Calu3 (cell line): ENCODE measurements around the gene HSPA6. TPM values are rescaled to one million over a fixed set of nuclear protein-coding genes. Genes with fewer than 3 reads are reported as not detected.
"Not testable (repeated sequence)": the region's sequence is repeated elsewhere in the genome, so short reads cannot be mapped to it uniquely, and the experiment has no call there.

Experiments
- BruUV-seq: library from RNA; stranded (reverse); fragments of 400-500 nt; replicated peaks from 2 replicates; lab custom pipeline; 2021; lab: Mats Ljungman, UMichigan
- CTCF ChIA-PET: fragments of 300-600 bp; sonication (Branson Sonifier 250); formaldehyde crosslinking; loops from one replicate; lab custom pipeline; 2022; ENCODE audit warnings: antibody characterized with exemption; lab: Charles Lee
- DNase-seq: peaks from one replicate; pipeline ENCODE4 v3.0.0; 2022
- H3K27ac Mint-ChIP-seq: one replicate; pipeline ENCODE4 v1.8.0; 2022; ENCODE audit warnings: mixed read lengths; ENCODE audit not compliant: unreplicated experiment
- H3K27me3 Mint-ChIP-seq: one replicate; pipeline ENCODE4 v1.8.0; 2022; ENCODE audit warnings: mixed read lengths; ENCODE audit not compliant: unreplicated experiment
- H3K36me3 Mint-ChIP-seq: one replicate; pipeline ENCODE4 v1.8.0; 2022; ENCODE audit warnings: mild to moderate bottlenecking, moderate library complexity, mixed read lengths; ENCODE audit not compliant: insufficient read depth, unreplicated experiment
- H3K4me1 Mint-ChIP-seq: one replicate; pipeline ENCODE4 v1.8.0; 2022; ENCODE audit warnings: mild to moderate bottlenecking, low read depth, mixed read lengths; ENCODE audit not compliant: unreplicated experiment
- H3K4me3 Mint-ChIP-seq: one replicate; pipeline ENCODE4 v1.8.0; 2022; ENCODE audit warnings: mild to moderate bottlenecking, low read depth, moderate library complexity, mixed read lengths; ENCODE audit not compliant: unreplicated experiment
- H3K9me3 Mint-ChIP-seq: one replicate; pipeline ENCODE4 v1.8.0; 2022; ENCODE audit warnings: low read depth, mixed read lengths; ENCODE audit not compliant: unreplicated experiment
- intact Hi-C: fragments of 100-400 bp; cut with micrococcal nuclease; formaldehyde crosslinking; loops from one replicate; pipeline ENCODE4 v1.10.0; 2022; ENCODE audit not compliant: unreplicated experiment
- total RNA-seq: library from RNA; stranded (reverse); gene quantifications from 2 replicates; pipeline ENCODE4 v1.2.3, GENCODE V29; 2022
- TF ChIP-seq, protein P1 (sequence below): fragments of 200-600 bp; IDR thresholded peaks from one replicate; pipeline ENCODE4 v1.8.0; 2022; ENCODE audit warnings: antibody characterized with exemption; ENCODE audit not compliant: unreplicated experiment

The HSPA6 gene
- total RNA-seq, 1 experiment from 2014 or later, result 1.3 TPM

DNA sequence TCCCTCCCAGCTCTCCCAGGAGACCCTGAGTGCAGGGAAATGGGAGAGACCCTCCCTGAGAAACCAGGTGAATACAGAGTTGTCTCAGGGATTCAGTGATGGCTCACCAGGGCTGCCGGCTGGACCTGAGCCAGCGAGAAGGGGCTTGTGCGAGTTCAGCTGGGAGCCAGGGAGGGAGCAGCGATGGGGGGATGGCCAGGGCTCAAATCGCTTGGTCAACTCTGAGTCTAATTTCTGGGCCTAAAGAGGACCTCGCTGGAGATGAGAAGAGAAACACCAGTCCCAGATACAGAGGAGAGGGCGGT lies 12.6 kb upstream of the HSPA6 start:
- TF ChIP-seq, protein P1, sequence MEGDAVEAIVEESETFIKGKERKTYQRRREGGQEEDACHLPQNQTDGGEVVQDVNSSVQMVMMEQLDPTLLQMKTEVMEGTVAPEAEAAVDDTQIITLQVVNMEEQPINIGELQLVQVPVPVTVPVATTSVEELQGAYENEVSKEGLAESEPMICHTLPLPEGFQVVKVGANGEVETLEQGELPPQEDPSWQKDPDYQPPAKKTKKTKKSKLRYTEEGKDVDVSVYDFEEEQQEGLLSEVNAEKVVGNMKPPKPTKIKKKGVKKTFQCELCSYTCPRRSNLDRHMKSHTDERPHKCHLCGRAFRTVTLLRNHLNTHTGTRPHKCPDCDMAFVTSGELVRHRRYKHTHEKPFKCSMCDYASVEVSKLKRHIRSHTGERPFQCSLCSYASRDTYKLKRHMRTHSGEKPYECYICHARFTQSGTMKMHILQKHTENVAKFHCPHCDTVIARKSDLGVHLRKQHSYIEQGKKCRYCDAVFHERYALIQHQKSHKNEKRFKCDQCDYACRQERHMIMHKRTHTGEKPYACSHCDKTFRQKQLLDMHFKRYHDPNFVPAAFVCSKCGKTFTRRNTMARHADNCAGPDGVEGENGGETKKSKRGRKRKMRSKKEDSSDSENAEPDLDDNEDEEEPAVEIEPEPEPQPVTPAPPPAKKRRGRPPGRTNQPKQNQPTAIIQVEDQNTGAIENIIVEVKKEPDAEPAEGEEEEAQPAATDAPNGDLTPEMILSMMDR, result no peak
- no TSS peak for BruUV-seq
- Mint-ChIP-seq H3K4me3 (no peak overlapping the region), H3K4me1 (peaks cover 13% of the 10 kb centered on the region), H3K36me3 (peaks cover 5% of the 10 kb centered on the region), H3K9me3 (no peaks in the 10 kb centered on the region), H3K27ac (no peak overlapping the region), H3K27me3 (no peaks in the 10 kb centered on the region)
- CTCF ChIA-PET, result no interaction called here
- DNase-seq, result no peak
- intact Hi-C loops, result no loop called here

DNA sequence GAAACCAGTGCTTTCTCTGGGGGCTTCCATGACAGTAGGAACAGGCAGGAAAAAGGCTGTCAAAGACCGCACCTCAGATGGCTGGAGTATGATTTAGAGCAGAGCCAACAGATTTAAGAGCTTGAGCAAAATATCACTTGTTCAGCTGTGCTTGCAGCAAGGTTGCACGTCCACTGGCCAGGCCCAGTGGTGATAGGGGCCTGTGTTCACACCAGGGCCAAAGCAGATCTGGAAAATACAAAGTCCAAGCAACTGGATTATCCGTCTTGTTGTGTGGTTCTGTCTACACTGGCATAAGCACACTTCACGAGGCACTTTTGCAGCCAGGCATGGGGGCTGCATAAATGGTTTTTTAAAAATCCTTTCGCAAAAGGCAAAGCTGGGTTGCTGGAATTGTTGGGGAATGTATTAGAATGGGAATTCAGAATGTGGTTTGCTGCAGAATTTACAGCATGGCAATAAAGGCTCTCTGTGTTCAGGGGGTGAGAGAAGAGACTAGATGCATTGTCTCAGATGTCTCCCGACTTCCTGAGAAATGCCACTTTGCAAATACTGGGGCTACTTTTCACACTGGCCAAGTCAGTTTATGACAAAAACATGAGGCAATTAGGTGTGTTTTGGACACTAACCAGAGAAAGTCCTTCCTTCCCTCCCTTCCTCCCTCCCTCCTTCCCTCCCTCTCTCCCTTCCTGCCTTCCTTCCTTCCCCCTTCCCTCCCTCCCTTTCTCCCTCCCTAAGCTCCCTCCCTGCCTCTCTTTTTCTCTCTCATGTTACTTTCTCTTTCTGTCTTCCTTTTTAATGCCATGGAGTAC lies 11.5 kb upstream of the HSPA6 start:
- intact Hi-C loops, H3K27me3 Mint-ChIP-seq, H3K36me3 Mint-ChIP-seq, CTCF ChIA-PET, H3K9me3 Mint-ChIP-seq, H3K27ac Mint-ChIP-seq, DNase-seq, BruUV-seq, H3K4me3 Mint-ChIP-seq: not testable (repeated sequence)
- H3K4me1 Mint-ChIP-seq, result peaks cover 12% of the 10 kb centered on the region

DNA sequence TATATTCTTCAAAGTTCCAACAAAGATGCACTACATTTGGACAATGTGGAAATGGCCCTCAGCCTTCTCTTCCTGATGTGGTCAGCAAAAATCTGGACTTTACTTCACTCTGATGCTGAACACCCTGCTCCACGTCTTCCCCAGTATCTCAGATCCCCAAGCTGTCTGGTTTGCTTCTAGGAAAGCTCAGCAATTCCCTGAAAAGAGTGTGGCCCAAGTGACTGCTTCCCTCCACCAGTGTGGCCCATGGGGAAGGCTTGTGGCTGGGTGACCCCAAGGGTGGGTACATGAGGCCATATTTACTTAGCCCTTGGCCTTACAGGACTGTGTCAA lies 10.9 kb upstream of the HSPA6 start:
- not testable (repeated sequence) for BruUV-seq, H3K4me3 Mint-ChIP-seq

DNA sequence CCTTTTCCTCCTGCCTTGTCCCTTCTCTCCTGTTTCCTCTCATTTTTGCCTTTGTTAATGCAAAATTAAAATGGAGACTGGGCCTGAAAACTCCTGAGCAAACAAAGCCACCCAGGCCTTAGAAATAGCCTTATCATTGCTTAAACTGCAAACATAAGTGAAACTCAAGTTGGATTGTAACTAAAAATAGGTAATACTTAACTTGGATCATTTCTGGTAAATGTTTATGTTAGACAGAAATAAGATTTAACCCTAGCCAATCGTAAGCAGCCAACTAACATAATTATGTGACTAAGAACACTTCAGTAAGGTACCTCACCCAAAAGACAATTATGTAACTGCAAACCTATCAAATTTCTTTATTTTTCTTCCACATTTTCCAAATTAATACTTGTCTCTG lies 10.4 kb upstream of the HSPA6 start:
- intact Hi-C loops, DNase-seq, H3K27ac Mint-ChIP-seq, CTCF ChIA-PET, H3K36me3 Mint-ChIP-seq, BruUV-seq, H3K4me3 Mint-ChIP-seq, H3K27me3 Mint-ChIP-seq, H3K9me3 Mint-ChIP-seq: not testable (repeated sequence)
- peaks cover 12% of the 10 kb centered on the region for H3K4me1 Mint-ChIP-seq

More for the DNA sequence above, 10.9 kb upstream of the HSPA6 start:
- intact Hi-C loops, CTCF ChIA-PET, H3K27ac Mint-ChIP-seq, H3K36me3 Mint-ChIP-seq, H3K9me3 Mint-ChIP-seq, H3K27me3 Mint-ChIP-seq, DNase-seq: not testable (repeated sequence)
- peaks cover 12% of the 10 kb centered on the region for H3K4me1 Mint-ChIP-seq

DNA sequence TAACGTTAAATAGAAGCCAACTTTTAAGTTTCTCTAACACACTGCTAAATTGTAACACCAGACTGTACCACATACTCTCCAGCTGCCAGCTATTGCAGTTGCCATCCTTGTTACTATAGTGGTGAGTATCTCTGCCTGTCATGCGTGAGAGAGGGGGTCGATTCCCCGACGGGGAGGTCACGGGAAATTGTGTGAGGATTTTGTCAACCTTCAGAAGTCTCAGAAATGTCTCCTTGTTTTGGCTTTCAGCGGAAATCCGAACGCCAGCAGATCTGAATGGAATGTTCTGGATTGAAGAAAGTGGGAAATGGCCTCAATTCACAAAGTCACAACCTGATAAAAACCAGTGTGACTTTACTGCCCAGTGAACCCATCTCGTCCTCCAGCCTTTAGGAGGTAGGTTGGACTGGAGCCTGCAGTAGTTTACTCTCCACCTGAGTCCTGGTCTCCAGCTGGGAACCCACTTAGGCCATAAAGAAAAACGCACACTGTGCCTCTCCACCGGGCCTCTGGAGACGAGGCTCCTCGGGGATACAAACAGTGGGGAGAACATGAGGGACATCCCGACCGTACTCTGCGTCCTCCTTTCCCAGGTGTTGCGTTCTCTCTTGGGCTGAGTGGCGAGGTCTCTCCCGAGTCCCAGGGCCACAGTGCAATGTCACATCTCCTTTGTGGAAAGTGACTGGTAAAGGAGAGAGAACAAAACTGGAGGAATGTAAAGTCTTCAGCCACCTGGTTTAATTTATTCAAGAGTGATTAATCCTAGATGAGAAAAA lies 1.1 kb upstream of the HSPA6 start:
- CTCF ChIA-PET, result not testable (repeated sequence)

DNA sequence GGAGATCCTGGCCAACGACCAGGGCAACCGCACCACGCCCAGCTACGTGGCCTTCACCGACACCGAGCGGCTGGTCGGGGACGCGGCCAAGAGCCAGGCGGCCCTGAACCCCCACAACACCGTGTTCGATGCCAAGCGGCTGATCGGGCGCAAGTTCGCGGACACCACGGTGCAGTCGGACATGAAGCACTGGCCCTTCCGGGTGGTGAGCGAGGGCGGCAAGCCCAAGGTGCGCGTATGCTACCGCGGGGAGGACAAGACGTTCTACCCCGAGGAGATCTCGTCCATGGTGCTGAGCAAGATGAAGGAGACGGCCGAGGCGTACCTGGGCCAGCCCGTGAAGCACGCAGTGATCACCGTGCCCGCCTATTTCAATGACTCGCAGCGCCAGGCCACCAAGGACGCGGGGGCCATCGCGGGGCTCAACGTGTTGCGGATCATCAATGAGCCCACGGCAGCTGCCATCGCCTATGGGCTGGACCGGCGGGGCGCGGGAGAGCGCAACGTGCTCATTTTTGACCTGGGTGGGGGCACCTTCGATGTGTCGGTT lies 477 bp downstream of the HSPA6 start:
- Mint-ChIP-seq H3K4me3 (peak overlapping the region; percentile 91), H3K36me3 (peaks cover 24% of the 10 kb centered on the region), H3K27me3 (peaks cover 15% of the 10 kb centered on the region)
- BruUV-seq, H3K4me1 Mint-ChIP-seq, intact Hi-C loops, H3K27ac Mint-ChIP-seq, H3K9me3 Mint-ChIP-seq, DNase-seq, CTCF ChIA-PET: not testable (repeated sequence)

More for the DNA sequence above, 1.1 kb upstream of the HSPA6 start:
- peaks cover 15% of the 10 kb centered on the region for H3K27me3 Mint-ChIP-seq
- peak overlapping the region; percentile 99 for H3K27ac Mint-ChIP-seq
- BruUV-seq, H3K4me1 Mint-ChIP-seq, H3K9me3 Mint-ChIP-seq, DNase-seq, intact Hi-C loops: not testable (repeated sequence)
- peak overlapping the region; percentile 91 for H3K4me3 Mint-ChIP-seq
- peaks cover 23% of the 10 kb centered on the region for H3K36me3 Mint-ChIP-seq

DNA sequence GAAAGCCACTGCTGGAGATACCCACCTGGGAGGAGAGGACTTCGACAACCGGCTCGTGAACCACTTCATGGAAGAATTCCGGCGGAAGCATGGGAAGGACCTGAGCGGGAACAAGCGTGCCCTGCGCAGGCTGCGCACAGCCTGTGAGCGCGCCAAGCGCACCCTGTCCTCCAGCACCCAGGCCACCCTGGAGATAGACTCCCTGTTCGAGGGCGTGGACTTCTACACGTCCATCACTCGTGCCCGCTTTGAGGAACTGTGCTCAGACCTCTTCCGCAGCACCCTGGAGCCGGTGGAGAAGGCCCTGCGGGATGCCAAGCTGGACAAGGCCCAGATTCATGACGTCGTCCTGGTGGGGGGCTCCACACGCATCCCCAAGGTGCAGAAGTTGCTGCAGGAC lies 981 bp downstream of the HSPA6 start:
- Mint-ChIP-seq H3K36me3 (peaks cover 29% of the 10 kb centered on the region), H3K27me3 (peaks cover 11% of the 10 kb centered on the region), H3K4me3 (peak overlapping the region; percentile 91)
- H3K27ac Mint-ChIP-seq, DNase-seq, H3K9me3 Mint-ChIP-seq, BruUV-seq, CTCF ChIA-PET, intact Hi-C loops, H3K4me1 Mint-ChIP-seq: not testable (repeated sequence)

DNA sequence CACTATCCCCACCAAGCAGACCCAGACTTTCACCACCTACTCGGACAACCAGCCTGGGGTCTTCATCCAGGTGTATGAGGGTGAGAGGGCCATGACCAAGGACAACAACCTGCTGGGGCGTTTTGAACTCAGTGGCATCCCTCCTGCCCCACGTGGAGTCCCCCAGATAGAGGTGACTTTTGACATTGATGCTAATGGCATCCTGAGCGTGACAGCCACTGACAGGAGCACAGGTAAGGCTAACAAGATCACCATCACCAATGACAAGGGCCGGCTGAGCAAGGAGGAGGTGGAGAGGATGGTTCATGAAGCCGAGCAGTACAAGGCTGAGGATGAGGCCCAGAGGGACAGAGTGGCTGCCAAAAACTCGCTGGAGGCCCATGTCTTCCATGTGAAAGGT lies 1.6 kb downstream of the HSPA6 start:
- H3K4me3 Mint-ChIP-seq, H3K27me3 Mint-ChIP-seq, H3K9me3 Mint-ChIP-seq, intact Hi-C loops, BruUV-seq, H3K4me1 Mint-ChIP-seq, CTCF ChIA-PET, H3K27ac Mint-ChIP-seq, DNase-seq: not testable (repeated sequence)
- H3K36me3 Mint-ChIP-seq, result peaks cover 35% of the 10 kb centered on the region

DNA sequence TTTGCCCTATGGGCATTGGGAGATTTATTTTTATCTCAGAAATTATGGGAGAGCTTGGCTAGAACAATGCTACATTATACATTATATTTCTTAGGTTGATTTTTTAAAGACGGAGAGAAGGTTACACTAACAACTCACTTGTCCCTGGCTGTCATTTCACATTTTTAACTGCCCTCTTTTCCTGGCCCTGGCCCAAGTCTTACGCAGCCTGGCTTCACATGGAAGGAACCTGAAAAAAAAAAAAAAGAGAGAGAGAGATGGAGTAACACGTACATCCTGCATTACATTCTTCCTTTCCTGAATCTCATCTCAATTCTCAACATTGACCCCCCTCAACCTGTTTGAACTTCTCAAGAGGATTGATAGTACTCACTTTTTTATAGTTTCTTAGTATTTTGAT lies 4.2 kb downstream of the HSPA6 start:
- CTCF ChIA-PET, DNase-seq, H3K4me3 Mint-ChIP-seq, H3K9me3 Mint-ChIP-seq, H3K4me1 Mint-ChIP-seq, BruUV-seq, H3K27me3 Mint-ChIP-seq, H3K27ac Mint-ChIP-seq, intact Hi-C loops: not testable (repeated sequence)
- peaks cover 36% of the 10 kb centered on the region for H3K36me3 Mint-ChIP-seq
